GM18520 (cell line): ENCODE data around the gene VKORC1.
A peak's percentile ranks its signal among the peaks of the same experiment; 100 is the strongest.
"Not testable (repeated sequence)": the region's sequence is repeated elsewhere in the genome, so short reads cannot be mapped to it uniquely, and the experiment has no call there.

Experiments used
- ATAC-seq: cut with Tn5 transposase; IDR thresholded peaks from one replicate; pipeline ENCODE4 v1.9.1; 2021; ENCODE audit not compliant: unreplicated experiment

VKORC1 gene

GRCh38 chr16:31107465-31107867 is 12.9 kb upstream of the VKORC1 start:
- peak; percentile 39 for ATAC-seq

DNA sequence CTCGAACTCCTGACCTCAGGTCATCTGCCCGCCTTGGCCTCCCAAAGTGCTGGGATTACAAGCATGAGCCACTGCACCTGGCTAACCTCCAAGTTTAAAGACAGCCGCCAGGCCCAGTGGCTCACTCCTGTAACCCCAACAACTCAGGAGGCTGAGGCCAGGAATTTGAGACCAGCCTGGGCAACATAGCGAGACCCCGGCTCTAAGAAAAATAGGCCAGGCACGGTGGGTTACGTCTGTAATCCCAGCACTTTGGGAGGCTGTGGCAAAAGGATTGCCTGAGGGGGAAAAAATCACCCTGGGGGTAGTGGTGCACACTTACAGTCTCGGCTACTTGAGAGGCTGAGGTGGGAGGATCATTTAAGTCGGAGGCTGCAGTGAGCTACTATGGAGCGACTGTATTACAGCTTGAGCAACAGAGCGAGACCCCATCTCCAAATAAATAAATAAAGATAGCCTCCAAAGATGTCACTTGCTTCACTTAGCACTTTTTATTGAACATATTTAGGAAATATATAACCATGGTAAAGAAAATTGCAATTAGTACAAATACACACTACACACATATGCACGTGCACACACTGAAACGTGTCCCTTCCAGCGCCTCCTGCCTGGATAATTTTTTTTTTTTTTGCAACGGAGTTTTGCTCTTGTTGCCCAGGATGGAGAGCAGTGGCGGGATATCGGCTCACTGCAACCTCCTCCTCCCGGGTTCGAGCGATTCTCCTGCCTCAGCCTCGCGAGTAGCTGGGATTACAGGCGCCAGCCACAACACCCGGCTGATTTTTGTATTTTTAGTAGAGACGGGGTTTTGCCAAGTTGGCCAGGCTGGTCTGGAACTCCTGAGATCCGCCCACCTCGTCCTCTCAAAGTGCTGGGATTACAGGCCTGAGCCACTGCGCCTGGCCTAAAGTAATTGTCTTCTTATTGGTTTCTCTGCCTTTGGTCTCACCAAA is 12.2 kb upstream of the VKORC1 start:
- no peak for ATAC-seq

GRCh38 chr16:31105677-31106213 is 11.1 kb upstream of the VKORC1 start:
- ATAC-seq = no peak

GRCh38 chr16:31100876-31101641 is 6.5 kb upstream of the VKORC1 start:
- not testable (repeated sequence) for ATAC-seq

- ATAC-seq = no peak
Measured at GRCh38 chr16:31099860-31100638, 5.5 kb upstream of the VKORC1 start.

DNA sequence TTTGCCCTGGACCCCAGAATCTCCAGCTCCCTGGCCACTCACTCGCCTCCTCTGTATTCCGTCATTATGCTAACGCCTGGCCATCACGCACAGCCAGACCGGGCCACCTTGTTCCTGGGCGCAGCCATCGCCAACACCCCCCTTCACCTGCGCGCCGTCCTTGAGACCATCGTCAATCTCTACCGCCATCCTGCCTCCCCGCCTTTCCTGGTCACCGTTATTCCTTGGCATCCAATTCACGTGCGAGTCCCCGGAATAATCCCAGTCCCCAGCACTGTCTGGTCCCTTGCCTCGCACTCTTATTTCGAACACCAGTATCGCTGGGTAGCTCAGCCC is 541 bp downstream of the VKORC1 start:
- ATAC-seq = no peak

- ATAC-seq = no peak
Measured at GRCh38 chr16:31093132-31093703, 1.4 kb downstream of the VKORC1 start.

GRCh38 chr16:31092330-31092729 is 2.3 kb downstream of the VKORC1 start:
- ATAC-seq = no peak

GRCh38 chr16:31090540-31090939 is 4.1 kb downstream of the VKORC1 start:
- no peak for ATAC-seq

GRCh38 chr16:31089199-31089598 is 5.4 kb downstream of the VKORC1 start:
- ATAC-seq = no peak

DNA sequence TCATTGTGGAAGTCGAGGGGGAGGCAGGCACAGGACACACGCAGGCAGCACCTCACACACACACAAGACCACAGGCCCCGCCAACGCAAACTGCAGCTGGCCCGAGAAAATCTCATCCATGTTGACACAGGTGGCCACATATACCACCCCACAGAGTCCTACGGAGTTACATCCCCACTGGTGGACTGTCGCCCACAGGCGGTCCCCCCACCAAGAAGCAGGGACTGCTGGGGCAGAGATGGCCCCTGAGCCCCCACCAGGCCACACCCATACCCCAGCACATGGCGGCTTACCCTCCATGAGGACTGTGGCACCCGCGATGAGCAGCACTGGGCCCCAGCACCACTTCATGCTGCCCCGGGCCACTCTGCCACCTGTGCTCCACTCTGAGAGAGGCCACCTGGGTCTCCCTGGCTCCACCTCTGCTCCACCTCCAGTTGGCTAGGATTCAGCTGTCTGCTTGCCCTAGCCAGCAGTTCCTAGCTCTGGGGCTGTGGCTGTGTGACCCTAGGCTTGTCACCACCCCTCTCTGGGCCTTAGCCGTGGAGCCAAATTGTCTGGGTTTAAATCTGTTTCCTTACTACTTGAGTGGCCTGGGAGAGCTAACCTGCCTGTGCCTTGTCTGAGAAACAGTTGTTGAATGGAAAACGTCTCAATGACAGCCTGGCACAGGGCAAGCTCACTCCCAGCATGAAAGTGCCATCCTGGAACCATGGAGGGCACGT is 6.0 kb downstream of the VKORC1 start, which contains the start of gene PRSS53:
PRSS53 (minus strand) TSS at position 485 of the 725 bp plus-strand sequence; CDS start at position 351, 134 bp downstream.
- no peak for ATAC-seq

DNA sequence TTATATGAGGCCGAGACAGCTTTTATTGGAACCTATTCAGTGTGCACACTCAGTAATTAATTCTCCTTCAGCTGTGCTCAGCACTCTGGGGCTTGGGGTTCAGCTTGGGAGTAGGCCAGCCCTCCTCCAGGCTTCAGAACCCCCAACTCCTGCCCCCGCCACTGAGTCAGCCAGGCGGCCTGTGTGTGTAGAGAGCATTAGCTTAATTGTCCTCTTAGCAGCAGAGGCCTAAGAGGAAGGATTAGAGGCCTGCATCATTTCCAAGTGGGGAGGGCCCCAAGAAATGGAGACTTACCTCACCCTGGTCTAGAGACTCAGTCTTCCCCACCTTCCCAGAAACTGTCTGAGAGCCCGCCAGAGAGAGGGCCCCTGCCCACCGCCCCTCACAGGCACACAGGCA is 6.6 kb downstream of the VKORC1 start:
- ATAC-seq = no peak

- no peak for ATAC-seq
Measured at GRCh38 chr16:31087481-31087880, 7.1 kb downstream of the VKORC1 start.

- ATAC-seq = no peak
Measured at GRCh38 chr16:31086629-31086906, 8.0 kb downstream of the VKORC1 start.

DNA sequence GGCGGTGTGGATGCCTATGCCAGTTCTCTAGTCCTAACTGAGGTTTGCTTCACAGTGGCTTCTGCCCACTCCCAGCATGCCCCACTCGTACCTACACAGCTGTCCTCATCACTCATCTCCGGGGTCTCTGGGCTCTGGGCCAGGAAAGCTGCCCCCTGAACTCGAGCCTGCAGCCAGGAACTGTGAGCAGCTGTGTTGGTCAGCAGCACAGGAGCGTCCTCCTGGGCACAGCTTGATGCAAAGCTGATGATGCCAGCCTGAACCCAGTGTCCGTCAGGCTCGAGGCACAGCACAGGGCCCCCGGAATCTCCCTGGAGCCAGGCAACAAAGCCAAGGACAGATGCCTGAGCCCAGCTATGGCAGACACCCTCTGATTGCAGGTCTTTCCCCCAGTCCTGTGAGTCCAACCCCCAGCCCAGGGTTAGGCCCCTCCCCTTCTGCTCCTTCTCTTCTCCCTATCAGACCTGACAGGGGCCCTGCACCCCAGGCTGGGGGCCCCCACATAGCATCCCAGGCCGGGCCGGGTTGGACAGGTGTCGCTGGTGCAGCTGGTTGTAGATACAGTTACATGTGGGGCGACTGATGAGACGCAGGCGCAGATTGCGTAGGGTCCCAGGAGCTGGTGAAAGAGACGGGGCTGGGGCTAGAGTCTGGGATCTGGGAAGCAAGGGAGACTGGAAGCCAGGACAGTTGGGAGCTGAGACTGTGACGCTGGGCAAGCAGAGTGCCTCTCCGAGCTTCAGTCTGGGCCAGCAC is 8.5 kb downstream of the VKORC1 start:
- ATAC-seq = no peak

GRCh38 chr16:31085411-31085810 is 9.2 kb downstream of the VKORC1 start:
- no peak for ATAC-seq

DNA sequence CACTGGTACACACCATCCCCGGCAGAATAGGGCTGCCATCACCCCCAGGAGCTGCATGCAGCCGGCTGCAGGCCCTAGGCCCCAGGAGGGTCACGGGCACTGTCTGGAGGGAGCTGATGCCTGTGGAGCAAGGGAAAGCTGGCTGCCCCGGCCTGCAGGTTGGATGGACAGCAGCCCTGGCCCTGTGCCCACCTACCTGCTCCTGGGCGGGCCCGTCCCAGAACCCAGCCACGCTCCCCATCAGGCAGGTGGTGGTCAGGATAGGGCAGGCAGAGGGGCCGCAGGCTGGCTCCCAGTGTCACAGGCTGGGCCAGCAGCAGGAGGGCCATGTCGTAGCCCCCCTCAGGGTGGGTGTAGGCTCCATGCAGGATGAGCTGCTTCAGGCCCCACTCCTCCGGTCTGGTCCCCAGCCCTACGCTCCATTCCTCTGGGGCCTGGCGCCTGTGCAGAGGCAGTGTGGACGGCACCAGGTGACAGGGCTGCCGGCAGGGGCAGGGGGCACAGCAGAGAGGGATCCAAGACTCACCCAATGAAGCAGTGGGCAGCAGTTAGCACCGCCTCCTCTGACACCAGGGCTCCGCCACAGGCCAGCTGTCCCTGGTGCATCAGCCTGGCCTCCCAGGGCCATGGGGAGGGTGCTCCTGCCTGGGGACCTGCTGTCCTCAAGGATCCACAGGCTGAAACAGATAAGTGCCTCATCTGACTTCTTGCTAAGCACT is 9.9 kb downstream of the VKORC1 start:
- ATAC-seq = no peak

- no peak for ATAC-seq
Measured at GRCh38 chr16:31083981-31084380, 10.6 kb downstream of the VKORC1 start.

- no peak for ATAC-seq
Measured at GRCh38 chr16:31083556-31083955, 11.0 kb downstream of the VKORC1 start.
